SK-N-SH (cell line): ENCODE measurements around the gene LDLRAD1.

Experiments
- CTCF ChIP-seq: fragments of 200-600 bp; sonication (generic); IDR thresholded peaks from 2 replicates; pipeline ENCODE4 v1.6.1; 2017; ENCODE audit warnings: antibody characterized with exemption, mild to moderate bottlenecking, moderate library complexity
- NRF1 ChIP-seq: IDR thresholded peaks from 2 replicates; pipeline ENCODE4 v1.6.1; 2012; ENCODE audit warnings: low read depth, mild to moderate bottlenecking, low read length
- REST ChIP-seq: IDR thresholded peaks from 2 replicates; pipeline ENCODE4 v1.6.1; 2012; ENCODE audit warnings: mild to moderate bottlenecking, low read depth, low read length, moderate library complexity

DNA sequence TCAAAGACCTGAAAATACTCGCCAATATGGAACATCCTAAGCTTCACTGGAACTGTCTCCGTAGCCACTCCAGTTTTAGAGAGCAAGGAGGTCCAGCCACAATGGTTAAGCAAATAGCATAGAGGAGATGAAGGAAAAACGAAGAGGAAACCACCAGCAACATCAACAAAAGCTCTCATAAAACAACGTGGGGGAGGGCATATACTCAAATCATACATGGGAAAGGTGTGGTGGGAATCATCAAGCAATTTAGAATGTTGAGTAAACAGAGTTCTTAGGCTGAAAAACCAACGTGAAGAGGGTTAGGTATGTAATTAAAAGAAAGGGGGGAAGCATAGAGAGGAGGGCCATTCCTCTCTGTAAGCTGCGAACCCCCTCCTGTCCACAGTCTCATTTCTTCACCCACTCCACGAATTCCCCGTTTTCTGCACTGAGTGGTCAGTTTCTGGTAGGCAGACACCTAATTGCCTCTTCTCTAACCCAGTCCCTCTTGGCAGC, 34.0 kb upstream of the LDLRAD1 start:
- TF ChIP-seq NRF1: no peak
- TF ChIP-seq REST: no peak
- TF ChIP-seq CTCF: no peak
